HepG2 (cell line): ENCODE results near the gene SELPLG. TPM values are rescaled to one million over a fixed set of nuclear protein-coding genes. Genes with fewer than 3 reads are reported as not detected.

Source experiments
- ATAD3A ChIP-seq: sonication (generic); formaldehyde crosslinking; IDR thresholded peaks from 2 replicates; pipeline ENCODE4 v1.4.0; 2020; ENCODE audit warnings: missing genetic modification reagents
- ATF5 ChIP-seq: sonication (generic); formaldehyde crosslinking; IDR thresholded peaks from 2 replicates; pipeline ENCODE4 v1.4.0; 2020; ENCODE audit warnings: mild to moderate bottlenecking, low read depth, missing genetic modification reagents
- ATM ChIP-seq: fragments of 450-650 bp; IDR thresholded peaks from 2 replicates; pipeline ENCODE4 v1.7.1; 2017; ENCODE audit warnings: mild to moderate bottlenecking, borderline replicate concordance
- PHF21A ChIP-seq: sonication (generic); formaldehyde crosslinking; IDR thresholded peaks from 2 replicates; pipeline ENCODE4 v1.5.0; 2020; ENCODE audit warnings: mild to moderate bottlenecking, missing genetic modification reagents
- REPIN1 ChIP-seq: sonication (generic); formaldehyde crosslinking; IDR thresholded peaks from 2 replicates; pipeline ENCODE4 v1.8.0; 2022; ENCODE audit warnings: missing genetic modification reagents, low read depth, mild to moderate bottlenecking, borderline replicate concordance
- SMARCC2 ChIP-seq: fragments of 450-650 bp; IDR thresholded peaks from 2 replicates; pipeline ENCODE4 v1.6.1; 2017; ENCODE audit warnings: antibody characterized with exemption, mild to moderate bottlenecking
- SRSF1 ChIP-seq: fragments of 200-400 bp; formaldehyde crosslinking; optimal IDR thresholded peaks from 2 replicates; pipeline ENCODE3; 2017; ENCODE audit warnings: mild to moderate bottlenecking, low read depth, low read length, moderate library complexity
- SRSF4 ChIP-seq: fragments of 200-400 bp; formaldehyde crosslinking; IDR thresholded peaks from one replicate; pipeline ENCODE4 v1.6.1; 2018; ENCODE audit warnings: mild to moderate bottlenecking, low read depth, low read length, moderate library complexity; ENCODE audit not compliant: poor library complexity, severe bottlenecking
- TEAD2 ChIP-seq: sonication (generic); formaldehyde crosslinking; IDR thresholded peaks from 2 replicates; pipeline ENCODE4 v1.9.0; 2021; ENCODE audit warnings: missing genetic modification reagents
- TGIF2 ChIP-seq: IDR thresholded peaks from 2 replicates; pipeline ENCODE4 v1.6.1; 2016; ENCODE audit warnings: control low read depth, missing compliant biosample characterization
- TOPORS ChIP-seq: sonication (generic); formaldehyde crosslinking; IDR thresholded peaks from 2 replicates; pipeline ENCODE4 v1.8.0; 2023; ENCODE audit warnings: mild to moderate bottlenecking, missing genetic modification reagents
- ZFAT ChIP-seq: sonication (generic); formaldehyde crosslinking; conservative IDR thresholded peaks from 2 replicates; pipeline ENCODE4 v1.8.1; 2023; ENCODE audit warnings: missing genetic modification reagents, inconsistent platforms
- ZNF235 ChIP-seq: sonication (generic); formaldehyde crosslinking; IDR thresholded peaks from 2 replicates; pipeline ENCODE4 v1.8.1; 2023; ENCODE audit warnings: mild to moderate bottlenecking, missing genetic modification reagents, borderline replicate concordance
- ZNF558 ChIP-seq: sonication (generic); formaldehyde crosslinking; IDR thresholded peaks from 2 replicates; pipeline ENCODE4 v1.9.0; 2022; ENCODE audit warnings: mild to moderate bottlenecking, missing genetic modification reagents, borderline replicate concordance
- ZNF761 ChIP-seq: sonication (generic); formaldehyde crosslinking; conservative IDR thresholded peaks from 2 replicates; pipeline ENCODE4 v1.4.0; 2020; ENCODE audit warnings: mild to moderate bottlenecking, missing genetic modification reagents
- ZNF878 ChIP-seq: sonication (generic); formaldehyde crosslinking; IDR thresholded peaks from 2 replicates; pipeline ENCODE4 v1.8.1; 2023; ENCODE audit warnings: mild to moderate bottlenecking, missing genetic modification reagents, moderate library complexity
- polyA plus RNA-seq, 8 experiments: library from polyadenylated mRNA; depleted of rRNA in 3 of 8; stranded (reverse) in 7 of 8; unstranded in 1 of 8; fragments of >200 nt; fragmentation: Illumina TruSeq in 4 of 8; extraction: Trizol in 4 of 8; gene quantifications; 2 replicates each; pipeline versions ENCODE4 v1.2.1 to v1.2.3, GENCODE V29; 2011 to 2016; ENCODE audit warnings: low read depth in 4 of 8, missing spikeins in 1 of 8, mixed read lengths in 1 of 8; ENCODE audit not compliant: insufficient read depth in 1 of 8
- total RNA-seq, 5 experiments: library from RNA; depleted of rRNA; stranded (reverse); fragments of >200 nt; fragmentation: Illumina TruSeq; extraction: Trizol; gene quantifications; 2 replicates each; pipeline ENCODE4 v1.2.3, GENCODE V29; 2016; ENCODE audit warnings: low read depth in 1 of 5
- TF ChIP-seq, protein P1 (sequence below): sonication (generic); formaldehyde crosslinking; IDR thresholded peaks from 2 replicates; pipeline ENCODE4 v1.5.0; 2020; ENCODE audit warnings: missing genetic modification reagents
- TF ChIP-seq, protein P2 (sequence below): sonication (generic); formaldehyde crosslinking; conservative IDR thresholded peaks from 2 replicates; pipeline ENCODE4 v1.4.0; 2020; ENCODE audit warnings: missing genetic modification reagents
- TF ChIP-seq, protein P3 (sequence below): sonication (generic); formaldehyde crosslinking; IDR thresholded peaks from 2 replicates; pipeline ENCODE4 v1.5.0; 2020; ENCODE audit warnings: mild to moderate bottlenecking, missing genetic modification reagents
- TF ChIP-seq, protein P4 (sequence below): sonication (generic); formaldehyde crosslinking; IDR thresholded peaks from 2 replicates; pipeline ENCODE4 v1.9.0; 2021; ENCODE audit warnings: missing genetic modification reagents, mild to moderate bottlenecking, borderline replicate concordance
- TF ChIP-seq, protein P5 (sequence below): sonication (generic); formaldehyde crosslinking; IDR thresholded peaks from 2 replicates; pipeline ENCODE4 v1.4.0; 2020; ENCODE audit warnings: missing genetic modification reagents

Gene SELPLG
- total and polyA plus RNA-seq, 2 of the 13 experiments (the other 11 are each of a cell fraction or from before 2014, with no cell fraction given), result 0.12 TPM; not detected in 1

DNA sequence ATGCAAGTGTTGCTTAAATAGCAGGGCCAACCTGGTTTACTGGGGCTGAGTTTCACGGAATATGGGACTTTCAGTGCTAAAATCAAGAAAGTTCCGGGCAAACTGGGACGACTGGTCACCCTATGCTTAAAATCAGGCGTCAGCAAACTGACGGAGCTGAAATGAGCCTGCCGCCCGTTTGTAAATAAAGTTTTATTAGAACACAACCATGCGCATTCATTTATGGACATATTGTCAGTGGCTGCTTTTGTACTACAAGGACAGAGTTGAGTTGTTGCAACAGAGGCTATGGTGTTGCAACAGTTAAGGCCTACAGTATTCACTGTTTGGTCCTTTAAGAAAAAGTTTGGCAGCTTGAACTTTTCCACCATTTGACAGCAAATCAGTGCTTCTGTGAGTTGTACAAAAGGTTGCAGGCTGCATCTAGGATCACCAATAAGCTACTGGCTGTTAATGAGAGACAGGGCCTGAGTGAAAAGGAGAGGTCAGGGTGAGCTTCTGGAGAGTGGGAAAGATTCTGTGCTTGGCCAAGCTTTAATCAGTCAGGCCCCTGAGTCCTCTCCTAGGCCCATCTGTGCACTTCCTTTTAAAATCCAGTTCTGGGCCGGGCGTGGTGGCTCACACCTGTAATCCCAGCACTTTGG, 13.3 kb downstream of the SELPLG start (continued):
- TF ChIP-seq, protein P1, sequence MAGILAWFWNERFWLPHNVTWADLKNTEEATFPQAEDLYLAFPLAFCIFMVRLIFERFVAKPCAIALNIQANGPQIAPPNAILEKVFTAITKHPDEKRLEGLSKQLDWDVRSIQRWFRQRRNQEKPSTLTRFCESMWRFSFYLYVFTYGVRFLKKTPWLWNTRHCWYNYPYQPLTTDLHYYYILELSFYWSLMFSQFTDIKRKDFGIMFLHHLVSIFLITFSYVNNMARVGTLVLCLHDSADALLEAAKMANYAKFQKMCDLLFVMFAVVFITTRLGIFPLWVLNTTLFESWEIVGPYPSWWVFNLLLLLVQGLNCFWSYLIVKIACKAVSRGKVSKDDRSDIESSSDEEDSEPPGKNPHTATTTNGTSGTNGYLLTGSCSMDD, result no peak
- TF ChIP-seq ZNF878 (CRISPR knock-in tag), result no peak
- TF ChIP-seq SMARCC2, result no peak
- TF ChIP-seq, protein P2, sequence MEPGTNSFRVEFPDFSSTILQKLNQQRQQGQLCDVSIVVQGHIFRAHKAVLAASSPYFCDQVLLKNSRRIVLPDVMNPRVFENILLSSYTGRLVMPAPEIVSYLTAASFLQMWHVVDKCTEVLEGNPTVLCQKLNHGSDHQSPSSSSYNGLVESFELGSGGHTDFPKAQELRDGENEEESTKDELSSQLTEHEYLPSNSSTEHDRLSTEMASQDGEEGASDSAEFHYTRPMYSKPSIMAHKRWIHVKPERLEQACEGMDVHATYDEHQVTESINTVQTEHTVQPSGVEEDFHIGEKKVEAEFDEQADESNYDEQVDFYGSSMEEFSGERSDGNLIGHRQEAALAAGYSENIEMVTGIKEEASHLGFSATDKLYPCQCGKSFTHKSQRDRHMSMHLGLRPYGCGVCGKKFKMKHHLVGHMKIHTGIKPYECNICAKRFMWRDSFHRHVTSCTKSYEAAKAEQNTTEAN, result no peak
- no peak for TF ChIP-seq REPIN1 (CRISPR knock-in tag)
- no peak for TF ChIP-seq ATM
- TF ChIP-seq, protein P3, sequence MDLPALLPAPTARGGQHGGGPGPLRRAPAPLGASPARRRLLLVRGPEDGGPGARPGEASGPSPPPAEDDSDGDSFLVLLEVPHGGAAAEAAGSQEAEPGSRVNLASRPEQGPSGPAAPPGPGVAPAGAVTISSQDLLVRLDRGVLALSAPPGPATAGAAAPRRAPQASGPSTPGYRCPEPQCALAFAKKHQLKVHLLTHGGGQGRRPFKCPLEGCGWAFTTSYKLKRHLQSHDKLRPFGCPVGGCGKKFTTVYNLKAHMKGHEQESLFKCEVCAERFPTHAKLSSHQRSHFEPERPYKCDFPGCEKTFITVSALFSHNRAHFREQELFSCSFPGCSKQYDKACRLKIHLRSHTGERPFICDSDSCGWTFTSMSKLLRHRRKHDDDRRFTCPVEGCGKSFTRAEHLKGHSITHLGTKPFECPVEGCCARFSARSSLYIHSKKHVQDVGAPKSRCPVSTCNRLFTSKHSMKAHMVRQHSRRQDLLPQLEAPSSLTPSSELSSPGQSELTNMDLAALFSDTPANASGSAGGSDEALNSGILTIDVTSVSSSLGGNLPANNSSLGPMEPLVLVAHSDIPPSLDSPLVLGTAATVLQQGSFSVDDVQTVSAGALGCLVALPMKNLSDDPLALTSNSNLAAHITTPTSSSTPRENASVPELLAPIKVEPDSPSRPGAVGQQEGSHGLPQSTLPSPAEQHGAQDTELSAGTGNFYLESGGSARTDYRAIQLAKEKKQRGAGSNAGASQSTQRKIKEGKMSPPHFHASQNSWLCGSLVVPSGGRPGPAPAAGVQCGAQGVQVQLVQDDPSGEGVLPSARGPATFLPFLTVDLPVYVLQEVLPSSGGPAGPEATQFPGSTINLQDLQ (CRISPR knock-in tag), result no peak
- no peak for TF ChIP-seq ATAD3A
- no peak for TF ChIP-seq TOPORS (CRISPR knock-in tag)
- TF ChIP-seq SRSF1, result no peak
- no peak for TF ChIP-seq ZNF558 (CRISPR knock-in tag)
- TF ChIP-seq, protein P4, sequence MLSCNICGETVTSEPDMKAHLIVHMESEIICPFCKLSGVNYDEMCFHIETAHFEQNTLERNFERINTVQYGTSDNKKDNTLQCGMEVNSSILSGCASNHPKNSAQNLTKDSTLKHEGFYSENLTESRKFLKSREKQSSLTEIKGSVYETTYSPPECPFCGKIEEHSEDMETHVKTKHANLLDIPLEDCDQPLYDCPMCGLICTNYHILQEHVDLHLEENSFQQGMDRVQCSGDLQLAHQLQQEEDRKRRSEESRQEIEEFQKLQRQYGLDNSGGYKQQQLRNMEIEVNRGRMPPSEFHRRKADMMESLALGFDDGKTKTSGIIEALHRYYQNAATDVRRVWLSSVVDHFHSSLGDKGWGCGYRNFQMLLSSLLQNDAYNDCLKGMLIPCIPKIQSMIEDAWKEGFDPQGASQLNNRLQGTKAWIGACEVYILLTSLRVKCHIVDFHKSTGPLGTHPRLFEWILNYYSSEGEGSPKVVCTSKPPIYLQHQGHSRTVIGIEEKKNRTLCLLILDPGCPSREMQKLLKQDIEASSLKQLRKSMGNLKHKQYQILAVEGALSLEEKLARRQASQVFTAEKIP (CRISPR knock-in tag), result no peak
- TF ChIP-seq ZNF761 (CRISPR knock-in tag), result no peak
- TF ChIP-seq SRSF4, result no peak
- TF ChIP-seq TGIF2, result no peak
- TF ChIP-seq, protein P5, sequence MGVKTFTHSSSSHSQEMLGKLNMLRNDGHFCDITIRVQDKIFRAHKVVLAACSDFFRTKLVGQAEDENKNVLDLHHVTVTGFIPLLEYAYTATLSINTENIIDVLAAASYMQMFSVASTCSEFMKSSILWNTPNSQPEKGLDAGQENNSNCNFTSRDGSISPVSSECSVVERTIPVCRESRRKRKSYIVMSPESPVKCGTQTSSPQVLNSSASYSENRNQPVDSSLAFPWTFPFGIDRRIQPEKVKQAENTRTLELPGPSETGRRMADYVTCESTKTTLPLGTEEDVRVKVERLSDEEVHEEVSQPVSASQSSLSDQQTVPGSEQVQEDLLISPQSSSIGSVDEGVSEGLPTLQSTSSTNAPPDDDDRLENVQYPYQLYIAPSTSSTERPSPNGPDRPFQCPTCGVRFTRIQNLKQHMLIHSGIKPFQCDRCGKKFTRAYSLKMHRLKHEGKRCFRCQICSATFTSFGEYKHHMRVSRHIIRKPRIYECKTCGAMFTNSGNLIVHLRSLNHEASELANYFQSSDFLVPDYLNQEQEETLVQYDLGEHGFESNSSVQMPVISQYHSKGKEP (CRISPR knock-in tag), result no peak
- TF ChIP-seq PHF21A (CRISPR knock-in tag), result no peak
- no peak for TF ChIP-seq TEAD2
- no peak for TF ChIP-seq ZFAT (CRISPR knock-in tag)
- TF ChIP-seq ATF5, result no peak
- TF ChIP-seq ZNF235 (CRISPR knock-in tag), result no peak
